Inferior parietal cortex (tissue), 1 donor: ENCODE data around the gene HSF2BP.
"Not testable (repeated sequence)": the region's sequence is repeated elsewhere in the genome, so short reads cannot be mapped to it uniquely, and the experiment has no call there.

Source experiments
- DNase-seq: peaks from one replicate; pipeline ENCODE4 v3.0.0-alpha.2; 2016; ENCODE audit errors: extremely low spot score

Gene HSF2BP

DNA sequence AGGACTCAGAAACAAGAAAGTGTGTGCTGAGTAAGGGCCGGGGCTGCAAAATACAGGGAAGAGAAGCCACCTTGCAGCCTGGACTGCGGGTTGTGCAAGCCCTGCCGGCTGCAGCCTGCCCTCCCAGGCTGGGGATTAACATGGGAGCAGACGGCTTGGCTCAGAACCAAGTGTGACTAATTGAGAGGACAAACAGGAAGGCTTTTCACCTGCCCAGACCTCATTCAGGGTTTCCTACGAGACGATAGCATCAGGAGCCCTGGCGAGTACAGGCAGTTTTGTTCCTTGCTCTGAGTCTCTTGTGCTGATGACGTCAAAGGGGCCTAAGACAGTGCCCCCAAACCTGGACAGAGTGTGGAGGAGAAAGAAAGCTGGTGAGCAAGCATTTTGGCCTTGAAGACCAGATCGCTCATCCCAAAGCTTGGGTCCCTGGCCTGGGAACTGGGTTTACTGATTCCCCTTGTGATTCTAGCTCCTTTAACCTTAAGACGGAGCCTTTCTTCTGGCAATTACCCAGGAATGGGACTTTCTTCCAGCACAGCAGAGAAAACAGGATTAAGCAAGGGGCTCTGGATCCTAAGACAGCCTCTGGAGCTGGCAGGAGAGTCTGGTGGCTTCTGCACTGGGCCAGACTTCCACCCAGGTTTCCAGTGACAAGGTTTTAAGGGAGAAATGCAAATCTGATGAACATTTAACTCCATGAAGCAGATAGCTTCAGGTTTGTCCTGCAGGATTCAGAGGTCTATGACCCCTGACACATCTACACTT is 142.2 kb downstream of the HSF2BP start:
- DNase-seq = not testable (repeated sequence)

DNA sequence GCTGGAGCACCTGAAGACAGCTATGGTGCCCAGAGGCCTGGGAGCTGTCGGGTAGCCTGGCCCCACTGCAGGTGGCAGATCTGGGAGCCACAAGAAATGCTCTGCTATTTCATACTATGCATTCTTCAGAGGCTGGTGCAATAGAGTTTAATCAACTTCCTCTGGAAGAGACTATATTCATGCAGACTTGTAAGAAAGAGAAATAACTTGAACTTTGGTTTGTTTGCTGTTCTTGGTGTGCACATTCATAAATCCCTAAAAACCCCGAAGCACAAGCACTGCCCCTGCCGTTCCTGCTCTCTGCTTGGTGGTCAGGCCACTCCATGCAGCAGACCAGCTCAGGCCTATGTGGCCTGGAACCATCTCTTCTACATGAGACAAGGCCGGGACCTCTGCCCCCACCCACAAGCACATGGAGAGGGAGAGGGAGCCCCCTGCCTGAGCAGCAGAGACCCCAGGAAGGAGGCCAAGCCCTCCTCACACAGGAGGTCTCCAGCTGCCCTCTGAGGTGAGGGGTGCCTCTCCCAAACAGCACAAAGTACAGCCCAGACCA is 142.9 kb downstream of the HSF2BP start:
- DNase-seq = not testable (repeated sequence)

DNA sequence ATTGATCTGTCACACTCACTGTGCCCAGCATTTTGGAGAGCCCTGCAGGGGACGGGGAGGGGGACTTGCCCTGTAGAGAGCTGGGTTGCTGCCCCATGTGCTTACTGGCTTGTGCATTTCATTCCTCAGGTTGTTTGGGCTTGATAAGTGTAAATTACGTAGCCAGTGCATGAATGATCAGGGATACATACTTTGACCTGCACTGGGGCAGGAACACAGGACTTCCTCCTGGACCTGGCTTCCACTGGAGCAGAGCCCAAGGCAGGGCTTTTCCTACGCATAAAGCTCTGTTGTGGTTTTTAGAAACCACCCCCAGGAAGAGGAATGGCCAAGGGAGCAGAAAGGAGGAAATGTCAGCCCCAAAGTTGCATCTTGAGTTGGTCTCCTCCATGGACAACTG is 144.5 kb downstream of the HSF2BP start:
- not testable (repeated sequence) for DNase-seq

GRCh38 chr21:43513023-43513422 is 146.3 kb downstream of the HSF2BP start:
- DNase-seq = not testable (repeated sequence)

DNA sequence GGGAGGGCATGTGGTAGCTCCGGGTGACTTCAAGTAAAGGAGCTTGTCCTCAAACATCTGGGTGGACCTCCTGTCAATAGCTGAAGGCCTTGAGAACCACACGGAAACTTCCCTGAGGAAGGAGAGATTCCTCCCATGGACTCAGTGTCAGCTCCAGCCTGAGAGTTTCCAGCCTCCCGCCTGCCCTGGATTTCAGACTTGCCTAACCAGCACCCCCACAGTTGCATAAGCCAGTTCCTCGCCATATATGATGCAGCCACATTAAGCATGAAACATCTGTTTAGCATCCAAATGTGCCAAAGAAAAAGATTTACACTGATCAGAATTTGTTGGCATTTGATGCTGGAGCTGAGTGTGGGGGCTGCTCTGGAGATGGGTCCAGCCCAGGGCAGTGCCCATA is 148.1 kb downstream of the HSF2BP start:
- not testable (repeated sequence) for DNase-seq

GRCh38 chr21:43510669-43511068 is 148.6 kb downstream of the HSF2BP start:
- not testable (repeated sequence) for DNase-seq

DNA sequence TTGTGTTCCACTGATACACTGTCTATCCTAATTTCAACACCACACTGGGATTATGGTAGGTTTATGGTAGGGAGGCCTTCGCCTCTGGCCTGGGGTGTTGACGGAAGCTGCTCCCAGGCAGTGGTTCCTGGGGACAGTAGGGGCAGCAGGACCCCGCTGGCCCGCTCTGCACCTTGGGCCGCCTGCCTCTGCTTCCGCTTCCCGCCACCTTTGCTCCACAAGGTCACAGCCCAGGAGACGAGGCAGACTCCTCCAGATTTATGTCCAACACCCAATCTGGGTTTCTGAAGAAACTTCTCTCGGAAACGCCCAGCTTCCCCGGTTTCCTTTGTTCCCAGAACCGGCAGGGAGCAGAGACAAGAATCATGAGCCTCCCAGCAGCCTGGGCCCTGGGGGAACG is 155.4 kb downstream of the HSF2BP start:
- DNase-seq = not testable (repeated sequence)

- DNase-seq = not testable (repeated sequence)
These were observed 156.1 kb downstream of the HSF2BP start for GRCh38 chr21:43503075-43503750.

DNA sequence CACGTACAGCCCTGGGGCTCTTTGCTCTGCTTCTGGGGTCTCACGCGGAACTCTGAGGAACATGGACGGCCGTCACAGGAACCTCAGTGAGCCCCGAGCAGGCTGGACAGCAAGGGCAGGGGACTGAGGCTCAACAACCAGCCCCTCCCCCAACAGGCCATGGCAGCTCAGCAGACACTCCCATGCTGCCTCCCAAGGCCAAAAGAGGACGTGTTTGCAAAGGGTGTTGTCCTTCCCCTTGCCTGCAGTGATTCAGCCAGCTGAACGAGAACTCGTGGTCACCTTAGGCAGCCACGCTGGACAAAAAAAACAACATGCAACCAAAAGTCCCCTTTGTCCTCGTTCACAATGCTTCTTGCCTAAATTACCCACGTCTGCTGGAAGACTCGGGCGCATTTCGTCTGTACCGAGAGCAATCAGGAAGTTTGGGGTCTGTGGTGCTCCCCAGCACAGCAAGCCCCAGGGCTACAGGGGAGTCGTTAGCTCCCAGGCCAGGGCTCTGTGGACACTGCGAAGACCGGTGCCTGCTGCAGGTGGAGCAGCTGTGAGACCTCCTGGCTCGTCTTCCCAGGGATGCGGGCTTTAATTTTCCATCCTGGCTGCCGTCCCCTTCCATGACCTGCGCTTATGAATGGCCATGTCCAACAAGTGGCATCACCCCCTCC is 156.7 kb downstream of the HSF2BP start:
- DNase-seq = not testable (repeated sequence)

- not testable (repeated sequence) for DNase-seq
These were observed 160.4 kb downstream of the HSF2BP start for GRCh38 chr21:43498924-43499323.

DNA sequence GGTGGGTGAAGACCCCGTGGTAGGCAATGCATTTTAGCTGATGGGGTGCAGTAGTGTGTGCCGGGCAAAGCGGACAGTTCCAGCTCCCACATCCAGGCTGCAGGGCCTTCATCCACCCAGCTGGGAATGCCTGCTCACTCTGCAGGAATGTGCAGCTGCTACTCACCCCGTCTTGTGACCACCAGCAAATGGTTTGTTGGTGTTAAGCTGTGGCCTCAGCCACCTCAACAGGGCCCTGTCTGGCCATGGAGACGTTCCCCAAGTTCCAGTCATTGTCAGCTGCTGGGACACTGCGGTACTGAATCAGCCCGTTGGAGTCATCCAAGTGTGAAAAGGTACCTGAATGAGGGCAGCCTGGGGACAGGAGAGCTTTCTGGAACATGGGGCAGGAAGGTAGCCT is 161.2 kb downstream of the HSF2BP start:
- DNase-seq = not testable (repeated sequence)

- DNase-seq = not testable (repeated sequence)
These were observed 164.8 kb downstream of the HSF2BP start for GRCh38 chr21:43494279-43495012.

DNA sequence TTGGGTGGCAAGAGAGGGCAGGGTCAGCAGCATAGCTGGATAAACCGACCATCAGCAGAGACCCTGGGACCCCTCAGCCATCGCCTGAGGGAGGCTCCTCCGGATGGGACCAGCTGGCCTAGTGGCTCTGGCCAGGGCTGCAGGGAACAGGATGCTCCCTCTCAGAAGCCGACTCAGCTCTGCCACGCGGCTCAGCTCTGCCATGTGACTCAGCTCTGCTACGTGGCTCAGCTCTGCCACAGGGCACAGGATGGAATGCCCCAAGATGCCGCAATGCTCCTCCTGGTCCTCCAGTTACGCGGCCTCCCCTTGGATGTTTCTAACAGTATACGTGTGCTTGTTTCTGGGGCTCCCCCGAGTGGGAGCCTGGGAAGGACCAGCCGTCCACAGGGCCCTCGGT is 165.8 kb downstream of the HSF2BP start:
- not testable (repeated sequence) for DNase-seq

DNA sequence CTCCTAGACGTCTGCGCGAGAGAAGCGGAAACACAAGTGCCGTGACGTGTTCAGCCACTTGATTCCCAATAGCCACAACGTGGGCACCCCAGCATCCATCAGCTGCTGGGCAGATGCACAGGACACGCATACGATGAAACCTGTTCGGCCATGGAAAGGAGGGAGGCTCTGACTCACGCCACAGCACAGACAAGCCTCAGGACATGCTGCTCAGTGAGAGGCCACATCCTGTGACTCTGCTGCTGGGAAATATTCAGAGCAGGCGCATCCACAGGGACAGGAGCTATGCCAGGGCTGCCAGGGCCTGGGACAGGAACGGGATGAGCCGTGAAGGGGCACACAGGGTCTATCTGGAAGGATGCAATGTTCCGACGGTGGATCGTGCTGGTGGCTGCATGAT is 171.1 kb downstream of the HSF2BP start:
- not testable (repeated sequence) for DNase-seq

DNA sequence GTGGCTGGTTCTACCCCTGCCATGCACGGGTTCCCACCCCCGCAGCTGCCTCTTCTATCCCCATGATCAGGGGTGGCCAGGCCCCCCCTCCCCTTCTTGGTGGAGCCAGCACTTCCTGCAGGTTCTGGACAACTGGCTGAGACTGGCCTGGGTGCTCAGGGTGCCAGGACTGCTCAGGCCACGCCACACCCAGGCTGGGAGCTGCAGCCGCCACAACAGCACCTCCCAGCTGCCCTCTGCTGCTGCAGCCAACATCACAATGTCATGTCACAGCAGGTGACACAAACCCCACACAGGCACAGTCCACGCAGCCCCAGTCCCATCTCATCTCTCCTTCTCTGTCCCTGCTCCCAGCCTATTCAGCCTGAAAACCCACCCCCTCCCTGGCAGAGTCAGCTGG is 173.2 kb downstream of the HSF2BP start:
- DNase-seq = not testable (repeated sequence)

- not testable (repeated sequence) for DNase-seq
These were observed 174.3 kb downstream of the HSF2BP start for GRCh38 chr21:43485016-43485415.

DNA sequence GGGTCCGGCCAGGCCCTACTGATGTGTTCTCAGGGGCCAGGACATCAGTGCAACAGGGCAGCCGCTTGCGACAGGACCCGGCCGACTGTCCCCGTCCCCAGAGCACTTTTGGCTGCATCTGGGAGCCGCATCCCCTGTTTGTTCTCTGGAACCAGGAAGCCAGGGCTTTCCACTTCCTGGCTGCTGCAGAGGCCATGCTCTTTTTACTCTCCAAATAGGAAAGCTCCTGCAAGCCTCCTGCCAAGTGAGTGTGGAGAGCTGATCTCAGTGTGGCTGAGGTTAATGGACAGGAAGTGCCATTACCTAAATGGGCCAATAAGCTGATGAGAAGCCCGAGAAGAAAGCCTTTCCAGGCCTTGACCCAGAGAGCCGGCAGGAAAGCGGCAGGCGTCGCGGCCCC is 180.1 kb downstream of the HSF2BP start:
- not testable (repeated sequence) for DNase-seq
